Measurements from ENCODE around the gene KLHL35.
"Not testable (repeated sequence)": the region's sequence is repeated elsewhere in the genome, so short reads cannot be mapped to it uniquely, and the experiment has no call there.

Gene KLHL35

DNA sequence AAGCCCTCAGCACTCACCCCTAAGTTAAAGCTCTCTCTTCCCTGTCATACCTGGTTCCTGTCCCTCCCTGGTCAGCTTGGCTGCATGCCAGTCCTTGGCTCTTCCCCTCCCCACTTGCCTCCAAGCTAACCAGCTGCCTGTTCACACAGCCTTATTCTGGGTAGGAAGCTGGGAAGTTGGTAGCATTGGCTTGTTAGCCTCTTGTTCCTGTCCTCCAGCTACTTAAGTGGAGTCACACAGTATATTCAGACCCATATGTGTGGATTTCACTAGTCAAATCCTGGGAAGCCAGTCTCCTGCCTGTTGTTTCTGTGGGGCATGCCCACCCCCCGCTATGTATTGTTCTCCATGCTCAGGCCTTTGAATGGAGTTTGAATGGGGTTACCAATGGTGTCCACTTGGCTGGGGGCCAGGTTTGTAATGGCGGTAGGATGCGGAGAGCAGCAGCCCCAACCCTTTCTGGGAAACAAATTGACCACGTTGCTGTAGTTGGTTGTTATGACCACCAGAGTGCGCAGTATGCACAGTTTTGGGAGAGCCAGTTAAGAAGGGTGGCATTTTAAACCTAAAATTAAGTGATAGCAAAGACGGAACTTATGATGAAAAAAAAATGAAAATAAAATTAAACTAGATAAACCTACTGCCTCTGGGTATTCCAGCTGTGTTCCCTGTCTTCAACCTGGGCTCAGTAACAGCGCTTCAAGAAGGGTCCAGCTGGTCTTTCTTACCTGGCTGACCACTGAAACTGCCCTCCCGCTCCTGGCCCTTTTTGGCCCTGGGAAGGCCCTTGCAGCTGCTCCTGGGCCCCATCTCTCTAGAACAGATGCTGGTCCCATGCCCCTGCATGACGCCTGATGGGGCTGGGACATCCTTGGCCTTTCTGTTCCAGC, 44.4 kb downstream of the KLHL35 start:
- DNase-seq (ENCODE audit: low read depth), result peak; percentile 40

DNA sequence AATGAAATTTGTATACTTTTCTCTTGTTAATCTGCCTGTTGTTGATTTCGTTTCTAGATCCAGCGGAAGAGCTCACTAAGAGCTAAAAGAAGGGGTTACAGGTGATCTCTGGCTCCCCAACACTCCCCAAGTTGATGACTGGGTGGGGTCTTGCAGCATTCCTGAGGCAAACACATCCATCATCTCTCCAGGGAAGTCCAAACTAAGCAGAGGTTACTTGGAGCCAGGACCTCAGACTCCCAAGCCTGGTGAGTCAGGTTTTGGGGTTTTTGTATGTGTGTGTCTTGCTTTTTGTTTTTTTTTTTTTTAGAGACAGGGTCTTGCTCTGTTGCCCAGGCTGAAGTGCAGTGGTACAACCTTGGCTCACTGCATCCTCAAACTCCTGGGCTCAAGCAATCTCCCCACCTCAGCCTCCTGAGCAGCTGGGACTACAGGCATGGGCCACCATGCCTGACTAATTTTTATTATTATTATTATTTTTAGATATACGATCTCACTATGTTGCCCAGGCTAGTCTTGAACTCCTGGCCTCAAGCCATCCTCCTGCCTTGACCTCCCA, 45.2 kb downstream of the KLHL35 start:
- no peak for DNase-seq (ENCODE audit: low read depth)

DNA sequence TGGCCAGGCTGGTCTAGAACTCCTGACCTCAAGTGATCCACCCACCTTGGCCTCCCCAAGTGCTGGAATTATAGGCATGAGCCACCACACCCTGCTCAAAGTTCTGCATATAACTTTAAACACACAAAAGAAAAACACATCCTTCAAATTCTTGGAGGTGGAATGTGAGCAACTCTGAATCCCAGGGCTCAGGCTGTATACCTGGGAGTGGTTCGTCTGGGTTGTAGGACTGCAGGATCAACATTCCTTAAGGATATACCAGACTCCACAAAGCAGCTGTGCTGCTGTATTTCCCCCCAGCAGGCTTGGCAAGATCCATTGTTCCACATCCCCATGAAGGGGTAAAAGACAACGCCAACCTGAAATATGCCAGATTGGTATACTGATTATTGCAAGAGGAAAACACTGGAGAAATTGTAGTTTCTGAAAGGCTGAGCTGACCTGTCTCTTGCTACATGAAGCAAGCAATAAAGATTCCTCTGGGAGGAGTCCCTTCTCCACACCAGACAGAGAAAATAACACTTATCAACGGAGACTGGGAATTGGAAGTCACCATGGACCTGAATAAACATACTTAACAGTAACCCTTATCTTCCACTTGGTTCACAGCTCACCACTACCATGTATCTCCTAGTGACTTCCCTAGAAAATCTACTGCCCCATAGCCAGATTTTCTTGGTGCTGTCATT, 45.9 kb downstream of the KLHL35 start:
- no peak for DNase-seq (ENCODE audit: low read depth)

DNA sequence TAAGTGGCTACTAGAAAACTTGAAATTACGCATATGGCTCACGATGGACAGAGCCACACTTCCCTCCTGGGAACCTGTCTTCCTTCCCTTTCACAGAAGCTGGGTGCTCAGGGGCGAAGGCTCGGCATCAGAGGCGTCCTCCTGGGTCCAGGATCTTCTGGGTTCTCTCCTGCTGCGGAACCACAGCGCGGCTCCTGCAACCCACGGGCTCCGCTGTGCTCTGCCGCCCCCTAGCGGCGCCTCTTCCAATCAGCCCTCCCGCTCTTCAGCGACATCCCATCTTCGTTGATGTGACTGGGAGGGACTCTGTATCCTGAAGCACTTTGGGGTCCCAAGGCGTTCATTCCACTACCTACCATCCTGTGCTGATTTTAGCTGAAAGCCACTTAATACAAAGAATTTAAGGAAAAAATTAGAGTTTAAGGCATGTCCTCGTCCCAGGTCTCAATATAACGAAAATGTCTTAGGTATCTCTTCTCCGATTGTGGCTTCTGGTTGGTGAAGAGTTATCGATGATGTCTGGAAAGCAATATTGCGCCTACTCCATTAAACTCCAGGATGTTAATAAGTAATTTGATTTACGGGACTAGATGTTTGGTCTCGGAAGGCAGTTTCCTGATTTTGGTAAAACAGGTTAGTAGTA, 48.4 kb downstream of the KLHL35 start:
- DNase-seq (ENCODE audit: low read depth), result no peak

DNA sequence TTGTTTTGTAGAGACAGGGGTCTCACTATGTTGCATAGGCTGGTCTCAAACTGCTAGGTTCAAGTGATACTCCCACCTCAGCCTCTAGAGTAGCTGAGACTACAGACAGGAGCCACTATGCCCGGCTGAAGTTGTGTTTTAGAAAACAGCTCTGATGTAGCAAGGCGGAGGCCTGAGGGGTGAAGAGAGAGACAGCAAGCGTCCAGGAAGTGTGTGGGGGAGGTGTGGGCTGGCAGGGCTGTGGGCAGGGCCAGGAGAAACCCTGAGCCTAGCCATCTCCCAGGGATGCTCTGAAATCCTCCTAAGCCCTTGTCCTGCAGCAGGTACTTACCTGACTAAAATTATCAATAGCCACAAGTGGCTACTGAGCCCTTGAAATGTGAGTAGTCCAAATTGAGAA, 49.8 kb downstream of the KLHL35 start:
- DNase-seq (ENCODE audit: low read depth), result no peak

DNA sequence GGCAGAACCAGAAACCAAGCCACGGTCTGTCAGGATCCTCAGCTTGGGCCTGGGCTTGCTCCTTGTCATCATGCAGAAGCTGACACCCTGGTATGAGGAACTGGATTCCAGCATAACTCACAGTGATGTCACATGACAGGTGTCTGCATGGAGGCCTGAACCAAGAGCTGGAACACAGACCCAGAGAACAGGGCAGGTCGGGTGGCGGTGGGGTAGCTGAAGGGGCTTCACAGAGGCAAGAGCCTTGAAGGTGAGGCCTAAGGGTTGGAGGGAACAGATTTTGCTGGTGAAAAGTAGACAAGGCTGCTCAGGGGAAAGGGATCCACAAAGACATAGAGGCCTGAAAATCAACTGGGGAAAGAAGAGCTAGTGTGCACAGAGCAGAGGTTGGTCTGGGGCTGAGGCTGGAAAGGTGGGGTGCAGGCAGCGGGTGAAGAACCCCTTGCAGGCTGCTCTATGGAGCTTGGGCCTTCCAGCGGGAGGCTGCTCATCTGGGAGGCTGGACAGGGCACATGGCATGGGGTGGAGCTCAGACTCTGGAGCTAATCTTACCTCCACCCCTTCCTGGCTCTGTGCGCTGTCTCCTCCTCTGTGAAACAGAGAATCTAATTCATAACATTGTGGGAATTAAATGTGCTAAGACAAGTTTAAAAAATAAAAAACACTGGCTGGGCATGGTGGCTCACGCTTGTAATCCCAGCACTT, 52.1 kb downstream of the KLHL35 start:
- no peak for DNase-seq (ENCODE audit: low read depth)

DNA sequence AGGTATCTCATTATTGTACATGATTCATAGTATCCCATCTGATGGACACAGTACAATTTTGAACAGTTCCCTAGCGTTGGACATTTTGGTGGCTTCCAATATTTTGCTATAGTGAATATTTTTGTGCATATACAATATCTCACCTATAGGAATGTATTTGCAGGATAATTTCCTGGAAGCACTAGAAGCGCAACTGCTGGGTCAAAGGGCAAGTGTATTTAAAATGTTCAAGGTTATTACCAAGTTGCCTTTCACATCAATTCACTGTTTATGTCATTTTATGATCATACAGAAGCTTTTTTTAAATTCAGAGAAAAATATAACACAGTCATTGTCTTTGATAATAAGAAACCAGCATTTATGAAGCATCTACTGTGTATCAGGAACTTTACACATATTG, 52.8 kb downstream of the KLHL35 start:
- no peak for DNase-seq (ENCODE audit: low read depth)

DNA sequence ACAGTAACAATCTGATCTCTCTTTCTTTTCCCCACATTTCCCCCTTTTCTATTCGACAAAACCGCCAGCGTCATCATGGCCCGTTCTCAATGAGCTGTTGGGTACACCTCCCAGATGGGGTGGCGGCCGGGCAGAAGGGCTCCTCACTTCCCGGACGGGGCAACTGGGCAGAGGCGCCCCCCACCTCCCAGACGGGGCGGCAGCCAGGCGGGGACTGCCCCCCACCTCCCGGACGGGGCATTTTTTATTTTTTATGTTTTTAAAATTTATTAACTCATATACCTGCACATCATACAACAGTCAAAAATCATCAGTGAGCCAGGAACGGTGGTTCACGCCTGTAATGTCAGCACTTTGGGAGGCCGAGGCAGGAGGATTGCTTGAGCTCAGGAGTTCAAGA, 54.2 kb downstream of the KLHL35 start:
- not testable (repeated sequence) for DNase-seq (ENCODE audit: low read depth)

DNA sequence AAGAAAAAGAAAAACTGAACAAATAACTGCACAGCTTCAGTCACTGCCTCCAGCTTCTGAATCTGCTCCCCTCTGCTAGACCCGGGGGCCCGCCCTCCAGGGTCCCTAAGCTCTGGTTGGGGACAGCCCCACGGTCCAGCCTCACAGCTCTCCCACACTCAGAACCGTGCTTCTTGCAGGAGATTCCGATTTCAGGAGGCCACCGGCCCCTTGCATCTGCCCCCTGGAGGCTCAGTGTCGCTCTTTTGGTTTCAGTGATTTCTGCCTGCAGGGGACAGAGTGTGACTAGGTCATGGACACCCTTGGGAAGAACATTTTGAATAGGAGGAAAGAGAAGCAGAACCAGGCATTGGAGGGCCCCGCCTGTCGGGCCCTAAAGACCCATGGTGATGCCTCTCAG, 56.8 kb downstream of the KLHL35 start:
- DNase-seq (ENCODE audit: low read depth), result no peak

DNA sequence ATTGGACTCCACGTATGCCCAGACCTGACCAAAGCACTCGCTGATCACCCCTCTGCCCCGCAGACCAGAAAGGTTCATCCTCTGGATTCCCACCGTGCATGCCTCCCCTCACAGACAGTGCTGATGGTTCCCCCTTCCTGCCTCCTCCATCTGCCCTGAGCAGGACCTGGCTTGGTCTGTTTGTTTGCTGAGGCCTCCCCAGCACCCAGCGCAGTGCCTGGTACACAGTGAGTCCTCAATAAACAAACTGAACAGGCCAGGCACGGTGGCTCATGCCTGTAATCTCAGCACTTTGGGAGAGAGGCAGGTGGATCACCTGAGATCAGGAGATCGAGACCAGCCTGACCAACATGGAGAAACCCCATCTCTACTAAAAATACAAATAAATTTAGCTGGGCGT, 57.4 kb downstream of the KLHL35 start:
- no peak for DNase-seq (ENCODE audit: low read depth)

DNA sequence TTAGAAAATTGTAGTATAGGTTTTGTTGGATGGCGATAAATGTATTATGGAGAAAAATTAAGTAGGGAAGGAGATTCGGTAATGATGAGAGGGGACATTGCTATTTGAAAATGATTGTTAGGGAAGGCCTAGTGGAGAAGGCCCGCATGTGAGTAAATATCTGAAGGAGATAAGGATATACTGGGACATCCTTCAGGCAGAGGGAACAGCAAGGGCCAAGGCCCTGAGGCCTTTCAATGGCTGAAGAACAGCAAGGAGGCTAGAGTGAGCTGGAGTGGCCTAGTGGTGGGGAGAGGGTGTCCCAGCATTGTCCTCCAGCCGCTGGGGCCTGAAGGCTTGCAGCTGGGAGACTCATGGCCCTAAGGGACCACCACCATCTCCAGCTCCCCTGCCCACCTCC, 58.4 kb downstream of the KLHL35 start:
- DNase-seq (ENCODE audit: low read depth), result no peak

DNA sequence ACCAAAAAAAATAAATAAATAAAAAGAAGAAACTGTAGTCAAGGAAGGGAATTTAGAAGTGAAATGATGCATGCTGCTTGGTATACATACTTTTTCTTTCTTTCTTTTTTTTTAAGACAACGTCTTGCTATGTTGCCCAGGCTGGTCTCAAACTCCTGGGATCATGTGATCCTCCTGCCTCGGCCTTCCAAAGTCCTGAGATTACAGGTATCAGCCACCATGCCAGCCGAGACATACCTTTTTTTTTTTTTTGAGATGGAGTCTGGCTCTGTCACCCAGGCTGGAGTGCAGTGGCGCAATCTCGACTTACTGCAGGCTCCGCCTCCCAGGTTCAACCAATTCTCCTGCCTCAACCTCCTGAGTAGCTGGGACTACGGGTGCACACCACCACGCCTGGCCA, 59.8 kb downstream of the KLHL35 start:
- DNase-seq (ENCODE audit: low read depth), result no peak

Measured in GM04504 (cell line).